PC-9 (cell line): ENCODE results near the gene SAMD13. TPM values are rescaled to one million over a fixed set of nuclear protein-coding genes. Genes with fewer than 3 reads are reported as not detected.

Experiments used
- BruUV-seq: library from RNA; stranded (reverse); fragments of 400-500 nt; replicated peaks from 2 replicates; lab custom pipeline; 2021; lab: Mats Ljungman, UMichigan
- CTCF ChIA-PET: fragments of 300-600 bp; sonication (Branson Sonifier 250); formaldehyde crosslinking; loops from one replicate; lab custom pipeline; 2022; ENCODE audit warnings: antibody characterized with exemption; lab: Charles Lee
- POLR2A ChIA-PET: fragments of 300-600 bp; sonication (Branson Sonifier 250); formaldehyde crosslinking; loops from one replicate; lab custom pipeline; 2022; ENCODE audit warnings: antibody characterized with exemption; ENCODE audit not compliant: unreplicated experiment; lab: Charles Lee
- DNase-seq, 2 experiments: peaks; one replicate each; pipeline versions ENCODE4 v3.0.0 to v3.0.0-alpha.2; 2015 to 2022; ENCODE audit warnings: mixed read lengths in 1 of 2
- H2AFZ ChIP-seq: fragments of 200-600 bp; sonication (generic); 2 replicates; pipeline ENCODE4 v1.8.1; 2017; ENCODE audit warnings: antibody characterized with exemption
- H3F3A ChIP-seq: fragments of 200-600 bp; sonication (generic); 2 replicates; pipeline ENCODE4 v1.8.1; 2017; ENCODE audit warnings: antibody characterized with exemption, mild to moderate bottlenecking, low read depth; ENCODE audit not compliant: insufficient read depth
- H3K27ac ChIP-seq: fragments of 200-600 bp; sonication (generic); 2 replicates; pipeline ENCODE4 v1.6.1; 2016; ENCODE audit warnings: mixed run types
- H3K27me3 ChIP-seq: fragments of 200-600 bp; sonication (generic); 2 replicates; pipeline ENCODE4 v1.6.1; 2016; ENCODE audit warnings: low read depth, mixed run types; ENCODE audit not compliant: insufficient read depth
- H3K36me3 ChIP-seq: fragments of 200-600 bp; sonication (generic); 2 replicates; pipeline ENCODE4 v1.6.1; 2016; ENCODE audit warnings: low read depth, mixed run types
- H3K4me1 ChIP-seq: fragments of 200-600 bp; sonication (generic); replicated peaks from 2 replicates; pipeline ENCODE4 v1.6.1; 2016; ENCODE audit warnings: mixed run types; ENCODE audit not compliant: insufficient read depth
- H3K4me2 ChIP-seq: fragments of 200-600 bp; sonication (generic); 2 replicates; pipeline ENCODE4 v1.6.1; 2017; ENCODE audit warnings: mixed run types
- H3K4me3 ChIP-seq: fragments of 200-600 bp; sonication (generic); 2 replicates; pipeline ENCODE4 v1.6.1; 2016; ENCODE audit warnings: mixed run types
- H3K79me2 ChIP-seq: fragments of 200-600 bp; sonication (generic); 2 replicates; pipeline ENCODE4 v1.6.1; 2017; ENCODE audit warnings: low read depth, mixed run types
- H3K9me2 ChIP-seq: fragments of 200-600 bp; sonication (generic); 2 replicates; pipeline ENCODE4 v1.8.1; 2017; ENCODE audit warnings: mild to moderate bottlenecking; ENCODE audit not compliant: insufficient read depth
- H3K9me3 ChIP-seq: fragments of 200-600 bp; sonication (generic); 2 replicates; pipeline ENCODE4 v1.8.1; 2016; ENCODE audit warnings: low read depth; ENCODE audit not compliant: insufficient read depth
- H4K20me1 ChIP-seq: fragments of 200-600 bp; sonication (generic); 2 replicates; pipeline ENCODE4 v1.8.1; 2017; ENCODE audit not compliant: insufficient read depth
- EZH2 ChIP-seq: fragments of 200-600 bp; sonication (generic); IDR thresholded peaks from 2 replicates; pipeline ENCODE4 v1.8.0; 2017; ENCODE audit warnings: antibody characterized with exemption, low read depth
- intact Hi-C: fragments of 100-400 bp; cut with micrococcal nuclease; formaldehyde crosslinking; loops from one replicate; pipeline ENCODE4 v1.10.0; 2022; ENCODE audit not compliant: unreplicated experiment
- total RNA-seq: library from RNA; stranded (reverse); gene quantifications from 2 replicates; pipeline ENCODE4 v1.2.3, GENCODE V29; 2021
- TF ChIP-seq, protein P1 (sequence below): fragments of 200-600 bp; sonication (generic); conservative IDR thresholded peaks from 2 replicates; pipeline ENCODE4 v1.6.1; 2017; ENCODE audit warnings: mixed run types, antibody characterized with exemption, mild to moderate bottlenecking, moderate library complexity

SAMD13 gene
- total RNA-seq, 1 experiment from 2014 or later, result 2.5 TPM

DNA sequence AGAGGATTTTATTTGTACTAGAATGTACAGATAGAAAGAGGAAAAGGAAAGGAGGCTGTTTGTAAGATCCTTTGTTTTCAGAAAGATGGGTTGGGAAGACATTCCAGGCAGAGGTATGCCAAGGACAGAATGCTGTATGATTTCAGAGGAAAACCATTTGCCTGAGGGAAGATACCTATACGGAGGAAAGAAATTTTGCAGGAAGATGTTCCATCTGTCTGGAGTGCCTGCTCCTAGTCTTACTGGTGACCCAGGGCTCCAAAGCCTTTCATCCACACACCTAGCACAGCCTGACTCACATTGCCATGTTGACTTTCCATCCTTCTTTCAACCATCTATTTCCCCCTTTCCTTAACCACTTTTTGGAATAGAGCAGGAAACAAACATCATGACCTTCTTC lies 18.2 kb downstream of the SAMD13 start:
- no peak for DNase-seq
- intact Hi-C loops, result no loop called here
- no peaks in the 10 kb centered on the region for H3F3A ChIP-seq
- no peaks in the 10 kb centered on the region for H3K79me2 ChIP-seq
- ChIA-PET POLR2A (no interaction called here), CTCF (no interaction called here)
- no TSS peak for BruUV-seq
- no peak overlapping the region for H3K27ac ChIP-seq
- no peaks in the 10 kb centered on the region for H3K4me1 ChIP-seq
- TF ChIP-seq, protein P1, sequence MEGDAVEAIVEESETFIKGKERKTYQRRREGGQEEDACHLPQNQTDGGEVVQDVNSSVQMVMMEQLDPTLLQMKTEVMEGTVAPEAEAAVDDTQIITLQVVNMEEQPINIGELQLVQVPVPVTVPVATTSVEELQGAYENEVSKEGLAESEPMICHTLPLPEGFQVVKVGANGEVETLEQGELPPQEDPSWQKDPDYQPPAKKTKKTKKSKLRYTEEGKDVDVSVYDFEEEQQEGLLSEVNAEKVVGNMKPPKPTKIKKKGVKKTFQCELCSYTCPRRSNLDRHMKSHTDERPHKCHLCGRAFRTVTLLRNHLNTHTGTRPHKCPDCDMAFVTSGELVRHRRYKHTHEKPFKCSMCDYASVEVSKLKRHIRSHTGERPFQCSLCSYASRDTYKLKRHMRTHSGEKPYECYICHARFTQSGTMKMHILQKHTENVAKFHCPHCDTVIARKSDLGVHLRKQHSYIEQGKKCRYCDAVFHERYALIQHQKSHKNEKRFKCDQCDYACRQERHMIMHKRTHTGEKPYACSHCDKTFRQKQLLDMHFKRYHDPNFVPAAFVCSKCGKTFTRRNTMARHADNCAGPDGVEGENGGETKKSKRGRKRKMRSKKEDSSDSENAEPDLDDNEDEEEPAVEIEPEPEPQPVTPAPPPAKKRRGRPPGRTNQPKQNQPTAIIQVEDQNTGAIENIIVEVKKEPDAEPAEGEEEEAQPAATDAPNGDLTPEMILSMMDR, result no peak
- TF ChIP-seq EZH2, result no peak
- no peaks in the 10 kb centered on the region for H3K36me3 ChIP-seq
- no peak overlapping the region for H3K4me2 ChIP-seq
- no peaks in the 10 kb centered on the region; the same call in 1 of the 2 replicates for H3K9me3 ChIP-seq
- H4K20me1 ChIP-seq, result no peaks in the 10 kb centered on the region
- no peak overlapping the region for H2AFZ ChIP-seq
- H3K27me3 ChIP-seq, result no peaks in the 10 kb centered on the region
- H3K9me2 ChIP-seq, result no peaks in the 10 kb centered on the region; the same call in 1 of the 2 replicates
- no peak overlapping the region for H3K4me3 ChIP-seq

DNA sequence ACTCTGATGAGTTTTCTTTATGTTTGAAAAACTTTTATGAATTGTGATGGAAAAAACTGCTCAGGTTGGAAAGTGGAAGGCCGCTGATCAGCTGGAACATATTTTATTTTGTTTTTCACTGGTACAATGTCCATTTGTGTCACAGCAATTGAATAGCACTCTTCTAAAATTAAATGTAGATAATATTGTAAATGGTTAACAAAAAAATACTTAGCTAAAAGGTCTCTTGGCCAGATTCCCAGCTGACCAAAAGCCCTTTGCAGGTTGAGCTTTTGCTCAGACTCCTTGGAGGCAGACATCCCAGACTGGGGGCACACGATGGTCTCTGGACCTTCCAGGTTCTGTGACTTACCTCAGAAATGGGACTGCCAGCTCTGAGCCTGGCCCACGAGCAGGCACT lies 26.3 kb downstream of the SAMD13 start:
- no peaks in the 10 kb centered on the region for H3F3A ChIP-seq
- no peak overlapping the region for H3K4me2 ChIP-seq
- H3K9me3 ChIP-seq, result no peaks in the 10 kb centered on the region
- H3K4me1 ChIP-seq, result no peaks in the 10 kb centered on the region
- POLR2A ChIA-PET, result no interaction called here
- TF ChIP-seq, protein P1, result no peak
- TF ChIP-seq EZH2, result no peak
- no peak overlapping the region for H3K27ac ChIP-seq
- no peaks in the 10 kb centered on the region for H3K27me3 ChIP-seq
- no TSS peak for BruUV-seq
- no peak overlapping the region for H3K4me3 ChIP-seq
- intact Hi-C loops, result no loop called here
- H3K9me2 ChIP-seq, result no peaks in the 10 kb centered on the region
- no peak for DNase-seq
- no peaks in the 10 kb centered on the region for H3K79me2 ChIP-seq
- CTCF ChIA-PET, result no interaction called here
- H2AFZ ChIP-seq, result no peak overlapping the region
- H4K20me1 ChIP-seq, result no peaks in the 10 kb centered on the region
- no peaks in the 10 kb centered on the region for H3K36me3 ChIP-seq

DNA sequence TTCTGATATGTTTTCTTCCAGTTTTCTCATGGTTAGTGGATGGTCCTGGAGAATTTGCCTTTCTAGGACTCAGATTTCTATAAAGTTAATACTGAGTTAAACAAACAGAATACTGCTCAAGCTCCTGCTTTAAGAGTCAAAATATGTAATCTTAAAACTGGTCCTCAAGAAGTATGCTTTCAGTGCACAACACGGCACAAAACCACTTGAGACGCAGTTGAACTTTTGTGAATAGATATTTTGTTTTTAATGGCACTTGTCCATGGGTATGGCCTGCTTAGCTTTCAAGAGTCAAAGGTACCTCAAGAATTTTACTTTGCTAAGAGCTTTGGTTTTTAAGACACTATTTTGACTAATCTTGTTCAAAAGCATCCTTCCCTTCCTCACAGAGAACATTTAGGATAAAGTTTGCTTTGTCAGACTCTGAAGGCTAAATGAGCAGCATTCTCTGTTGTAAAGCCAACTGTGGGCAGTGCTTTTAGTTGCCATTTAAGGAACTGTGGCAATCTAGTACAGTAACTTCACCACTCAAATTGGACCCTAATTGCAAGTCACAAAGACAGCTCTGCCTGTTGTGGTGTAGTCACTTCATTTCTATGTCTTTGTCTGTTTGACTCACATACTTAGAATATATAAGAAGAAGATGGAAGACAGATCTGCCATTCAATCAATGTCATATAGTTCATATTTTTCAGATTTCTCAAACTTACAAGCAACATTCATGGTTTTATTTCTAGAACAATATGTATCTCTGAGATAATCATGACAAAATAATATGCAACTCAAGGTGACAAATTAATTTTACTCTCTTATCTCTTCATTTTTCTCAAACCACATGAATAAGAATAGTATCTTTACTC lies 28.8 kb downstream of the SAMD13 start:
- no peak for DNase-seq

More for the DNA sequence above, 28.8 kb downstream of the SAMD13 start:
- Histone ChIP-seq H3K36me3 (no peaks in the 10 kb centered on the region), H3K79me2 (no peaks in the 10 kb centered on the region), H3K27ac (no peak overlapping the region), H3K4me1 (no peaks in the 10 kb centered on the region), H3K27me3 (no peaks in the 10 kb centered on the region), H3K4me3 (no peak overlapping the region), H2AFZ (no peak overlapping the region), H4K20me1 (no peaks in the 10 kb centered on the region), H3K4me2 (no peak overlapping the region), H3K9me2 (no peaks in the 10 kb centered on the region), H3F3A (no peaks in the 10 kb centered on the region), H3K9me3 (0 out of 2 replicates have a peak, but pooled peaks cover under 1% of the 10 kb centered on the region)
- intact Hi-C loops, result no loop called here
- no TSS peak for BruUV-seq
- ChIA-PET CTCF (no interaction called here), POLR2A (no interaction called here)
- TF ChIP-seq, protein P1, result no peak
